NOMO-1 treated with dmso at 0.1 percent for 144 hours (cell line): ENCODE measurements around the gene DLG3.
A peak's percentile ranks its signal among the peaks of the same experiment; 100 is the strongest.
"Not testable (repeated sequence)": the region's sequence is repeated elsewhere in the genome, so short reads cannot be mapped to it uniquely, and the experiment has no call there.

Experiments
- DNase-seq: peaks from one replicate; lab custom pipeline; 2025; ENCODE audit not compliant: unreplicated experiment; lab: John Stamatoyannopoulos, UW

Gene DLG3

GRCh38 chrX:70509078-70509477 is 64.4 kb downstream of the DLG3 start:
- DNase-seq = no peak

- DNase-seq = not testable (repeated sequence)
These were observed 70.6 kb downstream of the DLG3 start for GRCh38 chrX:70515270-70515669.

GRCh38 chrX:70515692-70516091 is 71.1 kb downstream of the DLG3 start:
- DNase-seq = not testable (repeated sequence)

GRCh38 chrX:70525733-70526132 is 81.1 kb downstream of the DLG3 start:
- DNase-seq = no peak

GRCh38 chrX:70527053-70527452 is 82.4 kb downstream of the DLG3 start:
- no peak for DNase-seq

- no peak for DNase-seq
These were observed 83.1 kb downstream of the DLG3 start for GRCh38 chrX:70527610-70528345.

GRCh38 chrX:70535198-70535597 is 90.6 kb downstream of the DLG3 start:
- DNase-seq = no peak

- DNase-seq = no peak
These were observed 104.8 kb downstream of the DLG3 start for GRCh38 chrX:70549429-70549828.

- peak; percentile 4 for DNase-seq
These were observed 107.6 kb downstream of the DLG3 start for GRCh38 chrX:70552130-70552704.

GRCh38 chrX:70553516-70553915 is 108.9 kb downstream of the DLG3 start:
- no peak for DNase-seq

GRCh38 chrX:70554081-70554480 is 109.4 kb downstream of the DLG3 start:
- no peak for DNase-seq

- DNase-seq = no peak
These were observed 109.9 kb downstream of the DLG3 start for GRCh38 chrX:70554523-70554922.

GRCh38 chrX:70554948-70555347 is 110.3 kb downstream of the DLG3 start:
- DNase-seq = no peak
